Ascending aorta (tissue), 2 donors: ENCODE results near the gene NCOA5. TPM values are rescaled to one million over a fixed set of nuclear protein-coding genes. Genes with fewer than 3 reads are reported as not detected.

Source experiments
- DNase-seq, 2 donors: peaks; one replicate each; pipeline ENCODE4 v3.0.0-alpha.2; 2019; ENCODE audit warnings: low spot score in 2 of 2
- H3K27ac ChIP-seq, 2 donors: fragments of 200-600 bp; sonication (generic); one replicate each; pipeline ENCODE4 v1.5.1; 2016 to 2017; ENCODE audit warnings: mild to moderate bottlenecking in 1 of 2
- H3K27me3 ChIP-seq: fragments of 200-600 bp; sonication (generic); one replicate; pipeline ENCODE4 v1.5.1; 2017
- H3K36me3 ChIP-seq, 2 donors: fragments of 200-600 bp; sonication (generic); one replicate each; pipeline ENCODE4 v1.5.1; 2016
- H3K4me1 ChIP-seq, 2 donors: fragments of 200-600 bp; sonication (generic); one replicate each; pipeline ENCODE4 v1.5.1; 2016 to 2017; ENCODE audit warnings: mild to moderate bottlenecking in 1 of 2
- H3K4me3 ChIP-seq, 2 donors: fragments of 200-600 bp; sonication (generic); one replicate each; pipeline ENCODE4 v1.5.1; 2016 to 2017; ENCODE audit warnings: mild to moderate bottlenecking in 1 of 2
- H3K9me3 ChIP-seq, 2 donors: fragments of 200-600 bp; sonication (generic); one replicate each; pipeline ENCODE4 v1.5.1; 2016
- CTCF ChIP-seq, 3 experiments: fragments of 200-600 bp in 2 of 3; fragments of 450-650 bp in 1 of 3; sonication (generic) in 2 of 3; IDR thresholded peaks; one replicate each; pipeline ENCODE4 v1.5.1; 2016 to 2019; ENCODE audit warnings: antibody characterized with exemption in 3 of 3, mild to moderate bottlenecking in 1 of 3, moderate library complexity in 1 of 3
- intact Hi-C: fragments of 100-400 bp; cut with DNase I; formaldehyde crosslinking; loops from one replicate; pipeline ENCODE4 v1.15.1; 2023
- total RNA-seq: library from RNA; depleted of rRNA; stranded (reverse); fragments of >200 nt; gene quantifications from one replicate; pipeline ENCODE4 v1.1.0, GENCODE V29; 2016

Gene NCOA5
- total RNA-seq, 1 donor from 2014 or later = 70.4 TPM

GRCh38 chr20:46133886-46134654 is 44.3 kb upstream of the NCOA5 start:
- no peak overlapping the region for H3K4me3 ChIP-seq
- DNase-seq = no peak
- no peak overlapping the region for H3K27ac ChIP-seq
- no peak for TF ChIP-seq CTCF (IDR thresholded peaks at IDR 0.05)
- intact Hi-C loops = loop anchor here (2.0 kb wide), 1 partner anchor 41 kb away; no protein-coding TSS in a partner anchor
- no peaks in the 10 kb centered on the region for H3K36me3 ChIP-seq
- no peaks in the 10 kb centered on the region for H3K27me3 ChIP-seq
- no peaks in the 10 kb centered on the region for H3K9me3 ChIP-seq
- peaks cover 0 to 14% of the 10 kb centered on the region in 2 donors for H3K4me1 ChIP-seq

- TF ChIP-seq CTCF (IDR thresholded peaks at IDR 0.05) = peak; percentile 70 to 72 (median 72)
- Histone ChIP-seq H3K27me3 (no peaks in the 10 kb centered on the region), H3K36me3 (peaks cover 0 to 2% of the 10 kb centered on the region in 2 donors), H3K4me3 (no peak overlapping the region), H3K27ac (no peak overlapping the region), H3K4me1 (peaks cover 0 to 14% of the 10 kb centered on the region in 2 donors), H3K9me3 (no peaks in the 10 kb centered on the region)
- DNase-seq = peak in 1 of 2 donors; percentile 77
- intact Hi-C loops = loop anchor here (2.0 kb wide), 1 partner anchor 42 kb away; no protein-coding TSS in a partner anchor
Measured at GRCh38 chr20:46132705-46133120, 43.0 kb upstream of the NCOA5 start.

GRCh38 chr20:46131396-46131795 is 41.6 kb upstream of the NCOA5 start:
- Histone ChIP-seq H3K27ac (no peak overlapping the region), H3K9me3 (no peaks in the 10 kb centered on the region), H3K4me1 (peaks cover 0 to 14% of the 10 kb centered on the region in 2 donors), H3K4me3 (no peak overlapping the region), H3K27me3 (no peaks in the 10 kb centered on the region), H3K36me3 (peaks cover 2 to 3% of the 10 kb centered on the region in 2 donors)
- no peak for DNase-seq
- TF ChIP-seq CTCF (IDR thresholded peaks at IDR 0.05) = no peak
- intact Hi-C loops = loop anchor here (2.0 kb wide), 1 partner anchor 217 kb away; no protein-coding TSS in a partner anchor

- no peak for DNase-seq
- TF ChIP-seq CTCF (IDR thresholded peaks at IDR 0.05) = no peak
- Histone ChIP-seq H3K4me1 (peaks cover 0 to 14% of the 10 kb centered on the region in 2 donors), H3K36me3 (peaks cover 2 to 10% of the 10 kb centered on the region in 2 donors), H3K27ac (no peak overlapping the region), H3K4me3 (no peak overlapping the region), H3K27me3 (no peaks in the 10 kb centered on the region), H3K9me3 (no peaks in the 10 kb centered on the region)
- intact Hi-C loops = loop anchor here (2.0 kb wide), 1 partner anchor 218 kb away; no protein-coding TSS in a partner anchor
Measured at GRCh38 chr20:46130534-46130933, 40.8 kb upstream of the NCOA5 start.

GRCh38 chr20:46129955-46130481 is 40.3 kb upstream of the NCOA5 start:
- intact Hi-C loops = loop anchor here (2.0 kb wide), 1 partner anchor 219 kb away; no protein-coding TSS in a partner anchor
- Histone ChIP-seq H3K27me3 (no peaks in the 10 kb centered on the region), H3K4me3 (no peak overlapping the region), H3K27ac (no peak overlapping the region), H3K36me3 (peaks cover 2 to 13% of the 10 kb centered on the region in 2 donors), H3K9me3 (no peaks in the 10 kb centered on the region), H3K4me1 (peaks cover 0 to 14% of the 10 kb centered on the region in 2 donors)
- no peak for DNase-seq
- TF ChIP-seq CTCF (IDR thresholded peaks at IDR 0.05) = no peak
